ENCODE data around the gene PRMT6.

Gene PRMT6

DNA sequence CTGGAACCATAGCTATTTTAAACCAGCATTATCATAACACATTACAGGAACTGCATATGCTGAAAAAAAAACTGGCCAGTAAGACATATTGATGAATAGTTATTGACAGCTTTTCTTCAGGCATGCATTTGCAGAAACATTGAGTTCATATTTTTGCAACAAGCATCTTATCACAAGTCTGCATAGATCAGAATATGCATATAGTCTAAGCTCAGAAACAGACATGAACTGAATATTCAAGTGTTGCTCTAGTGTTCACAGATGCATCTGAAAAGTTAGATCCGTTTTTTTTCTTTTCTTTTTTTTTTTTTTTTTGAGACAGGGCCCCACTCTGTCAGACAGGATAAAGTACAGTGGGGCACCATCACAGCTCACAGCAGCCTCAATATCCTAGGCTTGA, 22.8 kb downstream of the PRMT6 start:
- TF ChIP-seq, protein P1, sequence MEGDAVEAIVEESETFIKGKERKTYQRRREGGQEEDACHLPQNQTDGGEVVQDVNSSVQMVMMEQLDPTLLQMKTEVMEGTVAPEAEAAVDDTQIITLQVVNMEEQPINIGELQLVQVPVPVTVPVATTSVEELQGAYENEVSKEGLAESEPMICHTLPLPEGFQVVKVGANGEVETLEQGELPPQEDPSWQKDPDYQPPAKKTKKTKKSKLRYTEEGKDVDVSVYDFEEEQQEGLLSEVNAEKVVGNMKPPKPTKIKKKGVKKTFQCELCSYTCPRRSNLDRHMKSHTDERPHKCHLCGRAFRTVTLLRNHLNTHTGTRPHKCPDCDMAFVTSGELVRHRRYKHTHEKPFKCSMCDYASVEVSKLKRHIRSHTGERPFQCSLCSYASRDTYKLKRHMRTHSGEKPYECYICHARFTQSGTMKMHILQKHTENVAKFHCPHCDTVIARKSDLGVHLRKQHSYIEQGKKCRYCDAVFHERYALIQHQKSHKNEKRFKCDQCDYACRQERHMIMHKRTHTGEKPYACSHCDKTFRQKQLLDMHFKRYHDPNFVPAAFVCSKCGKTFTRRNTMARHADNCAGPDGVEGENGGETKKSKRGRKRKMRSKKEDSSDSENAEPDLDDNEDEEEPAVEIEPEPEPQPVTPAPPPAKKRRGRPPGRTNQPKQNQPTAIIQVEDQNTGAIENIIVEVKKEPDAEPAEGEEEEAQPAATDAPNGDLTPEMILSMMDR (IDR thresholded peaks at IDR 0.05): no peak

DNA sequence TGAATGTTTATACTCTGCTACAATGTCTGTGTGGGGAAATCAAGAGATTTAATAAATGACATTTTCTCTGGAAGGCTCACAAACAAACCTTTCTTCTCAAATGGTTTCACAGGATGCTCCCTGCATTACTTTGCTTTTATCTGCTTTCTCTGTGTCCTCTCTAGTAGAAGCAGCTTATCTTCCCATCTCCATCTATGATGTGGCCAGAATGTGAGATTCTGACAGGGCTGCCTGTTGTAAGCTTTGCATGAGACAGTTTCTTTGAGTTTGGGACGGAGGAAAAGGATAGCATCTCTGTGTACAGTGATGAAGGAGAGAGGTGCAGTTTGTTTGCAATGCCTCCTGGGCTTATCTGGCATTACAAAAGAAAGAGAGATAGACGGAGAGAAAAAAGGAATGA, 24.6 kb downstream of the PRMT6 start:
- TF ChIP-seq, protein P1 (IDR thresholded peaks at IDR 0.05): no peak

DNA sequence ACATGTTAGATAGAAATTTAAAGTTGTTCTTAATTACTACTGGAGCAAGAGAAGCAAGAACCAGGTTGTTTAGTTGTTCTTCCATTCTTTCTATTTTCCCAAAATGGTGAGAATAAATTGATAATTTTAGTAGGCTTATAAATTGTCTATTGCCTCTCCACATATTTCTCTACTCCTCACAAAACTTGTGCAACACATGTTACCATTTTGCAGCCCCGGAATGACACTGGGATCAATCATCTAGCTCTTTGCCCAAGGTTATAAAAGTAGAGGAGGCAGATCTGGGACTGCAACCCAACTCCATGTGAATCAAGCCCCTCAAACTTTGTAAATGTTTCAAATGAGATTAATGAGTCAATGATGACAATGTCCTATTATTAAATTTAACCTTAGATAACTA, 34.9 kb downstream of the PRMT6 start:
- TF ChIP-seq, protein P1 (IDR thresholded peaks at IDR 0.05): no peak

DNA sequence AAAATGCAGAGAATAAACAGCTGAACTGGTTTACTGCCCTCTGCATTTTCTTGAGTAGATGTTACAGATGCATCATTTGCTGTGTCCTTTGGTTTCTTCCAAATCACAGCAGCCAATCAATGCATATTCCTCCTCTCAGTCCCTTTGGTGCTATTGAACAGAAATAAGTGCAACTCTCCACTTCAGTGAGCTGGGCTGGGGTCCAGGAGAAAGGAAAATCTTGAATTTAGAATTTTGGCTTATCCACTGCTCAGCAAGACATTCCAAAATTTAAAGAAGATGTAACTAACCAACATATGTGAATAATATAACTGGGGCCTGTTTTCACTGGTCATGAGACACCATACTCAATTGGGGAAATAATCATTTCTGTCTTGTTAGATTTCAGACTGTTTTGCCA, 39.2 kb downstream of the PRMT6 start:
- TF ChIP-seq, protein P1 (IDR thresholded peaks at IDR 0.05): no peak

DNA sequence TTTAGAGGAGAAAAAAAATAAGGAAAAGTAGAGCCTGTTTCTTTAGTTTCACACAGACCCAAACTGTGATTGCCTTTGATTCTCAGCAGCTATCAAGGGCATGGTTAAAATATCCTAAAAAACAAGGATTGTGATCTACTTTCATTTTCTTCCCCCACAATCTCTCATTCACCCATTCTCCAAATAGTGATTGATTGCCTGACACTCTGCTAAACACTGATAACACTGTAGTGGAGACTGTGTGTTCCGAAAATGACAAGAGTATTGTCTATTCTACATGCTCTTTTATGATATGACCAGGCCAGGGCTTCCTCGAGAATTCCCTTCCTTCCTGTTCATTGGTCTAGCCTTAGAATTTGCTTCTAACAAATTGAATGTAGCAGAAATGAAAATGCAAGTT, 40.2 kb downstream of the PRMT6 start:
- TF ChIP-seq, protein P1 (IDR thresholded peaks at IDR 0.05): no peak

DNA sequence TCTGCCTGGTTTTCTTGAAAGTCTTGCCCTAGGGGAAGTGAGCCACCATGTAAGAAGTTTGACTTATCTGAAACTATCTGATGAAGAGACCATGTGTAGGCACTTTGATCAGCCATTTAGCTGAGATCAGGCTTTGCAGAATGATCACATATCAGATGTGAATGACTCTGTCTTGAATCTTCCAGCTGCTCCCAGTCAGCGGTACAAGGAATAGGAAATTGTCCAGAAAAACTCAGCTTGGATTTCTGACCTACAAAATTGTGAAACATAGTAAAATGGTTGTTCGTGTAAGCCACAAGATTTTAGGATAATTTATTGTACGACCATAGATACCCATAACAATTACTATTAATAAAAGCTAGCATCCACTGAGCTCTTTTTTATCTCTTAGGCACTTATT, 42.5 kb downstream of the PRMT6 start:
- TF ChIP-seq, protein P1 (IDR thresholded peaks at IDR 0.05): no peak

DNA sequence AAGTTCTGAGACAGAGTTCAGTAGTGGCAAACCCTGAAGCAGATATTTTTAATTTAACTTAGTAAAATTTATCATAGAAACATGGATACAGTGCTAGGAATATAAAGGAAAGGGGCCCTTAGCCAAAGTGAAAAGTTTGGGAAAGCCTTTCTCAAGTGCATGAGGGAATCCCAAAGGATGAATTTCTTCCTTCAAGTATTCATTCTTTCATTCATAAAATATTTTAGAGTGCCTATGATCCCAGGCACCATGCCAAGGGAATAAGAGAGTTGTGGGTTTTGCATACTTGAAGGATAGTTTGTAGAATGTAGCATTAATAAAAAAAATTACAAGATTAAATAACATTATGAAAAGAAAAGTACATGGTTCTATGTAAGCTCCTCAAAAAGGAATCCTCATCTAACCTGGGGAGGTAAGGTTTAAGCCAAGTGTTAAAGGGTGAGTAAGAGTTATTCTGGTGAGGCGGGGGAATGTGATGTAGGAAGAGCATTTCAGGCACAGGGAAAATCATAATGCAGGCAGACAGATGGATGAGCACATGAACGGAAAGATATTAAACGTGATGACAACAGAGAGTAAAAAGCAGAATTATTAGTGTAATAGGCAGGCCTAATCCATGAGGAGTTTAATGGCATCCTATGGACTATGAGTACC, 44.0 kb downstream of the PRMT6 start:
- TF ChIP-seq, protein P1 (IDR thresholded peaks at IDR 0.05): no peak

DNA sequence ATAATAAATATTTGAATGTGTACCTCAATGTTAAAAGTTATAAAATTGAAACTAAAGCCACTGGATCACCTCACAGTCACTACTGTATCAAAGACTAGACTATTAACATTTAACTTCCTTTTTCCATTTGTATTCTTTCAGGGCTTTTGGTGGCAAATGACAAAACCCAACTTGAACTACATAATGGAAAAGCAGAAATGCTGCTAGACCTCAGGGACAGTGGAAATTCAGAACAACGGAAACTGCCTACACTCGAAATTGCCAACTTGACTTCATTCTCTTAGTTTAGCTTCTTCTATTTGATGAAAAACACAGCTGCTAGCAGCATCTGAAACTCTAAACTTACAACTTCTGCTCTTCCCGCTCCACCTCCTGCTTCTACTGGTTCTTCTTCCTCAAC, 49.4 kb downstream of the PRMT6 start:
- TF ChIP-seq, protein P1 (IDR thresholded peaks at IDR 0.05): no peak
